Muscle of back (tissue), 11 donors: ENCODE measurements around the gene CYFIP1. TPM values are rescaled to one million over a fixed set of nuclear protein-coding genes. Genes with fewer than 3 reads are reported as not detected.

Source experiments
- DNase-seq, 3 donors: peaks; one replicate each; pipeline versions ENCODE4 v3.0.0 to v3.0.0-alpha.2; 2013
- polyA plus RNA-seq, 10 donors: library from polyadenylated mRNA; unstranded; fragments of 120-200 nt; gene quantifications; one replicate each; pipeline ENCODE4 v1.2.1, GENCODE V29; 2013; ENCODE audit not compliant: insufficient read length in 10 of 10

The CYFIP1 gene
- polyA plus RNA-seq, 10 donors, result 48.3 to 70.1 (median 55.6) TPM

- DNase-seq, result no peak
Observed at GRCh38 chr15:22892333-22892732, 87.8 kb downstream of the CYFIP1 start.

GRCh38 chr15:22891426-22892210 lies 88.5 kb downstream of the CYFIP1 start:
- DNase-seq, result no peak

- no peak for DNase-seq
Observed at GRCh38 chr15:22890296-22890695, 89.9 kb downstream of the CYFIP1 start.

- DNase-seq, result no peak
Observed at GRCh38 chr15:22889146-22889818, 90.9 kb downstream of the CYFIP1 start.

GRCh38 chr15:22888120-22888859 lies 91.9 kb downstream of the CYFIP1 start:
- DNase-seq, result peak in 1 of 3 donors; percentile 78

- DNase-seq, result peak; percentile 29 to 64 (median 39)
Observed at GRCh38 chr15:22887157-22887951, 92.8 kb downstream of the CYFIP1 start.

GRCh38 chr15:22885120-22885519 lies 95.0 kb downstream of the CYFIP1 start:
- no peak for DNase-seq

GRCh38 chr15:22884344-22884743 lies 95.8 kb downstream of the CYFIP1 start:
- no peak for DNase-seq

GRCh38 chr15:22883196-22883595 lies 97.0 kb downstream of the CYFIP1 start:
- no peak for DNase-seq

GRCh38 chr15:22881739-22882440 lies 98.3 kb downstream of the CYFIP1 start:
- no peak for DNase-seq

GRCh38 chr15:22880981-22881738 lies 99.0 kb downstream of the CYFIP1 start:
- no peak for DNase-seq

GRCh38 chr15:22880068-22880980 lies 99.8 kb downstream of the CYFIP1 start:
- no peak for DNase-seq

- no peak for DNase-seq
Observed at GRCh38 chr15:22878103-22878502, 102.1 kb downstream of the CYFIP1 start.

GRCh38 chr15:22877607-22878006 lies 102.6 kb downstream of the CYFIP1 start:
- no peak for DNase-seq

GRCh38 chr15:22877117-22877516 lies 103.1 kb downstream of the CYFIP1 start:
- no peak for DNase-seq

- DNase-seq, result no peak
Observed at GRCh38 chr15:22874966-22875365, 105.2 kb downstream of the CYFIP1 start.

GRCh38 chr15:22874256-22874655 lies 105.9 kb downstream of the CYFIP1 start:
- no peak for DNase-seq

GRCh38 chr15:22873841-22874240 lies 106.3 kb downstream of the CYFIP1 start:
- no peak for DNase-seq
